Astrocyte of the cerebellum (primary cell): Measurements from ENCODE around the gene ZBTB6.

Experiments
- DNase-seq: peaks from one replicate; pipeline ENCODE4 v3.0.0-alpha.2; 2011; ENCODE audit warnings: low read depth
- H3K4me3 ChIP-seq: 2 replicates; pipeline ENCODE4 v1.5.1; 2011; ENCODE audit warnings: mild to moderate bottlenecking, low read depth, low read length, moderate library complexity
- CTCF ChIP-seq: IDR thresholded peaks from 2 replicates; pipeline ENCODE4 v1.5.1; 2012; ENCODE audit warnings: low read length, low read depth, moderate library complexity, mild to moderate bottlenecking; ENCODE audit errors: missing control alignments
- in situ Hi-C: cut with HindIII; loops from 2 replicates; pipeline ENCODE4 v1.10.0; 2017; ENCODE audit warnings: low sequenced_read_pairs

The ZBTB6 gene

GRCh38 chr9:122948313-122948712 lies 35.2 kb upstream of the ZBTB6 start:
- no peak for TF ChIP-seq CTCF
- in situ Hi-C loops: no loop called here
- no peak overlapping the region for H3K4me3 ChIP-seq
- no peak for DNase-seq

GRCh38 chr9:122946461-122947005 lies 33.4 kb upstream of the ZBTB6 start:
- in situ Hi-C loops: no loop called here
- no peak for DNase-seq
- no peak for TF ChIP-seq CTCF
- no peak overlapping the region for H3K4me3 ChIP-seq

GRCh38 chr9:122944960-122945888 lies 32.1 kb upstream of the ZBTB6 start:
- H3K4me3 ChIP-seq: no peak overlapping the region
- no peak for DNase-seq
- in situ Hi-C loops: no loop called here
- TF ChIP-seq CTCF: no peak

GRCh38 chr9:122941582-122942234 lies 28.6 kb upstream of the ZBTB6 start:
- peak; percentile 39 for DNase-seq
- in situ Hi-C loops: no loop called here
- no peak for TF ChIP-seq CTCF
- H3K4me3 ChIP-seq: peak overlapping the region; percentile 77

GRCh38 chr9:122940749-122941581 lies 27.8 kb upstream of the ZBTB6 start, which contains the start of gene RABGAP1:
TSS of gene RABGAP1 (plus strand) at chr9:122941020. CDS start at chr9:122957060, 16,040 bp downstream.
- H3K4me3 ChIP-seq: peak within 1 kb of the TSS; percentile 77
- peak; percentile 94 for DNase-seq
- TF ChIP-seq CTCF: no peak
- in situ Hi-C loops: no loop called here

- in situ Hi-C loops: no loop called here
- no peak for TF ChIP-seq CTCF
- peak overlapping the region; percentile 22 for H3K4me3 ChIP-seq
Measured at GRCh38 chr9:122940454-122940748, 27.3 kb upstream of the ZBTB6 start.

More at GRCh38 chr9:122940454-122940748, 27.3 kb upstream of the ZBTB6 start:
- DNase-seq: no peak
